ENCODE data around the gene STK25.

The STK25 gene

GRCh38 chr2:241493092-241493491 is 15.3 kb downstream of the STK25 start:
- no peak for DNase-seq (ENCODE audit: low spot score)

- no peak for DNase-seq (ENCODE audit: low spot score)
These were observed 16.2 kb downstream of the STK25 start for GRCh38 chr2:241492174-241492565.

GRCh38 chr2:241491549-241492173 is 16.7 kb downstream of the STK25 start:
- DNase-seq (ENCODE audit: low spot score), result no peak

GRCh38 chr2:241490825-241491506 is 17.4 kb downstream of the STK25 start:
- DNase-seq (ENCODE audit: low spot score), result no peak

GRCh38 chr2:241489733-241490680 is 18.4 kb downstream of the STK25 start:
- DNase-seq (ENCODE audit: low spot score), result peak; percentile 48

GRCh38 chr2:241489088-241489487 is 19.3 kb downstream of the STK25 start:
- no peak for DNase-seq (ENCODE audit: low spot score)

GRCh38 chr2:241485172-241485911 is 23.0 kb downstream of the STK25 start:
- no peak for DNase-seq (ENCODE audit: low spot score)

- DNase-seq (ENCODE audit: low spot score), result no peak
These were observed 25.1 kb downstream of the STK25 start for GRCh38 chr2:241483305-241483704.

GRCh38 chr2:241482126-241482955 is 26.0 kb downstream of the STK25 start:
- peak; percentile 79 for DNase-seq (ENCODE audit: low spot score)

- DNase-seq (ENCODE audit: low spot score), result no peak
These were observed 26.7 kb downstream of the STK25 start for GRCh38 chr2:241481687-241482086.

GRCh38 chr2:241479026-241479898 is 29.1 kb downstream of the STK25 start:
- no peak for DNase-seq (ENCODE audit: low spot score)

- DNase-seq (ENCODE audit: low spot score), result no peak
These were observed 30.2 kb downstream of the STK25 start for GRCh38 chr2:241478166-241478565.

- no peak for DNase-seq (ENCODE audit: low spot score)
These were observed 33.1 kb downstream of the STK25 start for GRCh38 chr2:241475267-241475666.

- no peak for DNase-seq (ENCODE audit: low spot score)
These were observed 35.0 kb downstream of the STK25 start for GRCh38 chr2:241473399-241473798.

- DNase-seq (ENCODE audit: low spot score), result no peak
These were observed 38.6 kb downstream of the STK25 start for GRCh38 chr2:241469746-241470145.

GRCh38 chr2:241468476-241468781 is 40.0 kb downstream of the STK25 start:
- DNase-seq (ENCODE audit: low spot score), result no peak

GRCh38 chr2:241467777-241468475 is 40.5 kb downstream of the STK25 start:
- DNase-seq (ENCODE audit: low spot score), result no peak

- DNase-seq (ENCODE audit: low spot score), result no peak
These were observed 42.2 kb downstream of the STK25 start for GRCh38 chr2:241466230-241466629.

GRCh38 chr2:241465543-241465942 is 42.8 kb downstream of the STK25 start:
- DNase-seq (ENCODE audit: low spot score), result no peak
